Stimulated activated memory B cell treated with anti-CD40 and anti-IgM and Interleukin-4, amounts not matched to agents 10 μg/mL and 1 μg/mL and 100 μg/mL, for 72 hours (primary cell): ENCODE results near the gene BBS9.
A peak's percentile ranks its signal among the peaks of the same experiment; 100 is the strongest.

ENCODE experiments used
- ATAC-seq: fragments of 150-1000 bp; cut with Tn5 transposase; 2 replicates; pipeline ENCODE4 v1.10.0; 2021
- H3K27ac Mint-ChIP-seq: one replicate; pipeline ENCODE4 v1.8.0; 2022; ENCODE audit warnings: mild to moderate bottlenecking, mixed read lengths
- H3K27me3 Mint-ChIP-seq: one replicate; pipeline ENCODE4 v1.8.0; 2022; ENCODE audit warnings: mixed read lengths
- H3K36me3 Mint-ChIP-seq: one replicate; pipeline ENCODE4 v1.8.0; 2022; ENCODE audit warnings: mixed read lengths
- H3K4me1 Mint-ChIP-seq: one replicate; pipeline ENCODE4 v1.8.0; 2022; ENCODE audit warnings: mixed read lengths
- H3K4me3 Mint-ChIP-seq: one replicate; pipeline ENCODE4 v1.8.0; 2022; ENCODE audit warnings: mild to moderate bottlenecking, moderate library complexity, mixed read lengths
- H3K9me3 Mint-ChIP-seq: one replicate; pipeline ENCODE4 v1.8.0; 2022; ENCODE audit warnings: mixed read lengths

The BBS9 gene

DNA sequence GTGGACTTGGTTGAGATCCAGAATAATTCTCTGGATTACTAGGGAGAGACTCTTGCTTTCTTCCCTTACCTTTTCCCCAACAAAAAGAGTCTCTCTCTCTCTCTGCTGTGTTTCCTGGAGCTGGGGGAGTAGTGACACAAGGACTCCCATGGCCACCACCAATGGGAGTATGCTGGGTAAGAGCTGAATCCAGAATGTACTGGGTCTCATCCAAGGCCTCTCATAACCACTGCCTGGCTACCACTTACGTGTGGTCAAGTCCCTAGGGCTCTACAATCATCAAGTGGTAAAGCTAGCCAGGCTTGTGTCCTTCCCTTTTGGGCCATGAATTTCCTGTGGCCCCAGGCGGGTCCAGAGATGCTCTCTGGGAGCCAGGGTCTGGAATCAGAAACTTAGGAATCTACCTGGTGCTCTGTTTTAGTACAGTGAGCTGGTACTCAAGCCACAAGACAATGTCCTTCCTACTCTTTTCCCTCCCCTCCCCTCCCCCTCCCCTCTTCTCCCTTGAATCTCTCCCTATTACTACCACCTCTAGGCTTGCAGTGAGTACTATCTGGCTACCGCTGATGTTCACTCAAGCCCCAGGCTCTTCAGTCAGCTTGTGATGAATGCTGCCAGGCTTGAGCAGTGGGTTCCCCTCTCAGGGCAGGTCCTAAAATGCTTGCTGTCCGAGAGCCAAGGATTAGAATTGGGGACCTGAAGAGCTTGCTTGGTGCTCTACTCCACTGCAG, 196.6 kb downstream of the BBS9 start:
- Mint-ChIP-seq H3K27me3 (no peaks in the 10 kb centered on the region), H3K27ac (no peak overlapping the region), H3K4me3 (no peak overlapping the region), H3K4me1 (no peaks in the 10 kb centered on the region), H3K9me3 (peaks cover 20% of the 10 kb centered on the region), H3K36me3 (peaks cover 73% of the 10 kb centered on the region)
- ATAC-seq: no peak

- peaks cover 70% of the 10 kb centered on the region for H3K36me3 Mint-ChIP-seq
- ATAC-seq: no peak
- no peaks in the 10 kb centered on the region for H3K4me1 Mint-ChIP-seq
- H3K9me3 Mint-ChIP-seq: peaks cover 17% of the 10 kb centered on the region
- no peak overlapping the region for H3K27ac Mint-ChIP-seq
- H3K27me3 Mint-ChIP-seq: no peaks in the 10 kb centered on the region
- no peak overlapping the region for H3K4me3 Mint-ChIP-seq
Observed at GRCh38 chr7:33326485-33326848, 197.1 kb downstream of the BBS9 start.

DNA sequence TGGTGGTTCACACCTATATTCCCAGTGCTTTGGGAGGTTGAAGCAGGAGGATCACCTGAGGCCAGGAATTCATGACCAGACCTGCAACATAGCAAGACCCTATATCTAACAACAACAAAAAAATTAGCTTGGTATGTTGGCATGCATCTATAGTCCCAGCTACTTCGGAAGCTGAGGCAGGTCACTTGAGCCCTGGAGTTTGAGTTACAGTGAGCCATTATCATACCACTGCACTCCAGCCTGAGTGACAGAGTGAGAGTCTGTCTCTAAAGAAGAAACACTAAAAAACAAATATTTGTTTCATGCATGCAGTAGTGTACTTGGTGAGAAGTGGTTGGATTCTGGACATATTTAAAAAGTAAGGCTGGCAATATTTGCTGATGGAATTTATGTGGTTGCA, 198.1 kb downstream of the BBS9 start:
- peaks cover 64% of the 10 kb centered on the region for H3K36me3 Mint-ChIP-seq
- H3K27ac Mint-ChIP-seq: no peak overlapping the region
- peaks cover 16% of the 10 kb centered on the region for H3K9me3 Mint-ChIP-seq
- ATAC-seq: no peak
- H3K4me1 Mint-ChIP-seq: no peaks in the 10 kb centered on the region
- H3K4me3 Mint-ChIP-seq: no peak overlapping the region
- H3K27me3 Mint-ChIP-seq: no peaks in the 10 kb centered on the region

GRCh38 chr7:33334349-33334748, 205.0 kb downstream of the BBS9 start:
- H3K27me3 Mint-ChIP-seq: no peaks in the 10 kb centered on the region
- no peak overlapping the region for H3K27ac Mint-ChIP-seq
- H3K9me3 Mint-ChIP-seq: no peaks in the 10 kb centered on the region
- ATAC-seq: no peak
- H3K4me3 Mint-ChIP-seq: no peak overlapping the region
- no peaks in the 10 kb centered on the region for H3K4me1 Mint-ChIP-seq
- peaks cover 13% of the 10 kb centered on the region for H3K36me3 Mint-ChIP-seq

- H3K27me3 Mint-ChIP-seq: no peaks in the 10 kb centered on the region
- no peaks in the 10 kb centered on the region for H3K4me1 Mint-ChIP-seq
- H3K9me3 Mint-ChIP-seq: no peaks in the 10 kb centered on the region
- no peak overlapping the region for H3K27ac Mint-ChIP-seq
- peaks cover 13% of the 10 kb centered on the region for H3K36me3 Mint-ChIP-seq
- ATAC-seq: no peak
- no peak overlapping the region for H3K4me3 Mint-ChIP-seq
Observed at GRCh38 chr7:33336820-33337219, 207.5 kb downstream of the BBS9 start.

GRCh38 chr7:33339074-33339790, 209.9 kb downstream of the BBS9 start:
- H3K9me3 Mint-ChIP-seq: no peaks in the 10 kb centered on the region
- no peaks in the 10 kb centered on the region for H3K4me1 Mint-ChIP-seq

GRCh38 chr7:33346055-33346454, 216.7 kb downstream of the BBS9 start:
- ATAC-seq: no peak
- no peak overlapping the region for H3K27ac Mint-ChIP-seq
- no peaks in the 10 kb centered on the region for H3K9me3 Mint-ChIP-seq
- no peaks in the 10 kb centered on the region for H3K27me3 Mint-ChIP-seq
- H3K36me3 Mint-ChIP-seq: peaks cover 22% of the 10 kb centered on the region
- no peaks in the 10 kb centered on the region for H3K4me1 Mint-ChIP-seq
- H3K4me3 Mint-ChIP-seq: no peak overlapping the region

More at GRCh38 chr7:33339074-33339790, 209.9 kb downstream of the BBS9 start:
- Mint-ChIP-seq H3K36me3 (peaks cover 13% of the 10 kb centered on the region), H3K27ac (no peak overlapping the region), H3K4me3 (no peak overlapping the region), H3K27me3 (no peaks in the 10 kb centered on the region)
- ATAC-seq: no peak

- H3K36me3 Mint-ChIP-seq: peaks cover 27% of the 10 kb centered on the region
- H3K4me1 Mint-ChIP-seq: no peaks in the 10 kb centered on the region
- no peak overlapping the region for H3K27ac Mint-ChIP-seq
- H3K27me3 Mint-ChIP-seq: no peaks in the 10 kb centered on the region
- no peak overlapping the region for H3K4me3 Mint-ChIP-seq
- ATAC-seq: no peak
- no peaks in the 10 kb centered on the region for H3K9me3 Mint-ChIP-seq
Observed at GRCh38 chr7:33350577-33350976, 221.2 kb downstream of the BBS9 start.

DNA sequence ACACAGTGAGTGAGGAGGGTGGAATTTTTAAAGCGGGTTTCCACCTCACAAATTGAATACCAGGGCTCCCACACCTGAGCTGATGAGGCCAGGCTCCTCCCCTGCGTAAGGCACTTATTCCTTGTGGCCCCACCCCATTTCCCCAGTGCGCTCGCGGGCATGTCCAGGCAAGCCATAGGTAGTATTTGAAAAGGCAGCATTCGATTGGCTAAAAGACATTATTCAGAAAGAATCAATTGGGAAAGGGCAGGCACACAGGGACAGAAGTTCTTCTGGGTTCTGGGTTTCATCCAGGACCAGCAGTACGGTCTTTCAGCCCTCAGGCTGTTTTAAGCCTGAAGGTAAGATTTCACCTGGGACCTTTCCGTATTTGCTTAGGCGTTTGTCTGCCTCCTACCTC, 222.3 kb downstream of the BBS9 start:
- H3K36me3 Mint-ChIP-seq: peaks cover 19% of the 10 kb centered on the region
- H3K4me1 Mint-ChIP-seq: no peaks in the 10 kb centered on the region
- H3K4me3 Mint-ChIP-seq: no peak overlapping the region
- H3K27me3 Mint-ChIP-seq: no peaks in the 10 kb centered on the region
- no peak overlapping the region for H3K27ac Mint-ChIP-seq
- H3K9me3 Mint-ChIP-seq: no peaks in the 10 kb centered on the region
- no peak for ATAC-seq

DNA sequence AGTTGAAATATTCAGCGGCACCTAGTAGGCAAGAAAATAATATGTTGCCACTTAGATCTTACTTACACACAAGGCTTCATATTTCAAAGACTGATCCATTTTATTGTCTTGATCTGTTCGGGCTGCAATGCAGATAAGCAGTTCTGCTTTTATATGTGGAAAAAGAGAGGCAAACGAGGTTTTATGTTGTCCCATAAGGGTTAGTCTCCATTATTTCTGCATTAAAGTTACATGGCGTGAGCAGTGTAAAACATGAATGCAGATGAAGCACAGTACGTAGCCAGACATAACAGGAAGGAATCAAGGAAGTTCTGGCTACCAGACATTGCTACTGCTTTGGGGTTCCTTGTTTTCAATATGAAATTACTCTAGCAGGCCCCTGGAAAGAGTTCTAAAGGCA, 224.8 kb downstream of the BBS9 start:
- Mint-ChIP-seq H3K36me3 (peaks cover 19% of the 10 kb centered on the region), H3K4me3 (no peak overlapping the region), H3K27ac (no peak overlapping the region), H3K4me1 (no peaks in the 10 kb centered on the region), H3K9me3 (no peaks in the 10 kb centered on the region), H3K27me3 (no peaks in the 10 kb centered on the region)
- ATAC-seq: no peak

- H3K36me3 Mint-ChIP-seq: peaks cover 13% of the 10 kb centered on the region
- no peak overlapping the region for H3K4me3 Mint-ChIP-seq
- H3K27me3 Mint-ChIP-seq: no peaks in the 10 kb centered on the region
- no peaks in the 10 kb centered on the region for H3K9me3 Mint-ChIP-seq
- H3K4me1 Mint-ChIP-seq: no peaks in the 10 kb centered on the region
- ATAC-seq: no peak
- H3K27ac Mint-ChIP-seq: no peak overlapping the region
Observed at GRCh38 chr7:33355386-33355785, 226.0 kb downstream of the BBS9 start.

- Mint-ChIP-seq H3K27ac (no peak overlapping the region), H3K36me3 (peaks cover 8% of the 10 kb centered on the region), H3K4me3 (no peak overlapping the region), H3K4me1 (no peaks in the 10 kb centered on the region), H3K27me3 (no peaks in the 10 kb centered on the region), H3K9me3 (no peaks in the 10 kb centered on the region)
- no peak for ATAC-seq
Observed at GRCh38 chr7:33356336-33356735, 227.0 kb downstream of the BBS9 start.

DNA sequence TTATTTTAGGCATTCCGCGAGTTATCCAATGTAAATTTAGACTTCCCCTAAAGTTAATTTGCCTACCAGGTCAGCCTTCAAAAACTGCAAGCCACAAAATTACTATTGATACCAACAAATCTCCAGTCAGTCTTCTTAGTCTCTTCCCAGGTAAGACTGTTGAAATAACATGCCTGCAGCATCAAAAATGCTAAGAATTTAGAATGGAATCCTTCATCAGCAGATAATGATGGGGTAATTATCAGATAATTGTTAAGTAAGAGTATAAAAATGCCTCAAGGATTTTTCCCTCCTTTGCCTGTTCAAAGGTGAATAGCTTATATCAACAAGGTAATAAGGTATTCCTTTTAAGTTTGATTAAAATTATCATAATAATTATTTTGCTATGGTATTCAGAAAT, 228.5 kb downstream of the BBS9 start:
- Mint-ChIP-seq H3K9me3 (no peaks in the 10 kb centered on the region), H3K36me3 (peaks cover 3% of the 10 kb centered on the region), H3K4me1 (no peaks in the 10 kb centered on the region), H3K27me3 (no peaks in the 10 kb centered on the region), H3K27ac (no peak overlapping the region), H3K4me3 (no peak overlapping the region)
- no peak for ATAC-seq

DNA sequence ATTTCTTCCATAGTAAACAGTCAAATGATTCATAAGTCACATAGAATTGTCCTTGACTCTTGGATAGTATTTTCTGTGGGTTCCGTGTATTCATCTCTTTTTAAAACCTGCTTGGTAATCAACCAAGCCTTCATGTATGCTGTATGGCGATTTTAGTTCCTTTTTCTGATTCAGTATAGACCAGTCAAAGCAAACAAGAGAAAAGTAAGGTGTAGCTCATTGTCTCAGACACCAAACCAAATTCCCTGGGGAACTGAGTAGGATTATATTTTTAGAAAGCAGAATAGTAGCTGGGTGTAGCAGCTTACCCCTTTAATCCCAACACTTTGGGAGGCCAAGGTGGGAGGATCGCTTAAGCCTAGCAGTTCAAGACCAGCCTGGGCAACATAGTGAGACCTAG, 240.5 kb downstream of the BBS9 start:
- H3K27ac Mint-ChIP-seq: no peak overlapping the region
- H3K9me3 Mint-ChIP-seq: peaks cover 3% of the 10 kb centered on the region
- peak; percentile 77 for ATAC-seq
- H3K36me3 Mint-ChIP-seq: peaks cover 51% of the 10 kb centered on the region
- H3K4me3 Mint-ChIP-seq: no peak overlapping the region
- no peaks in the 10 kb centered on the region for H3K27me3 Mint-ChIP-seq
- peaks cover 12% of the 10 kb centered on the region for H3K4me1 Mint-ChIP-seq

DNA sequence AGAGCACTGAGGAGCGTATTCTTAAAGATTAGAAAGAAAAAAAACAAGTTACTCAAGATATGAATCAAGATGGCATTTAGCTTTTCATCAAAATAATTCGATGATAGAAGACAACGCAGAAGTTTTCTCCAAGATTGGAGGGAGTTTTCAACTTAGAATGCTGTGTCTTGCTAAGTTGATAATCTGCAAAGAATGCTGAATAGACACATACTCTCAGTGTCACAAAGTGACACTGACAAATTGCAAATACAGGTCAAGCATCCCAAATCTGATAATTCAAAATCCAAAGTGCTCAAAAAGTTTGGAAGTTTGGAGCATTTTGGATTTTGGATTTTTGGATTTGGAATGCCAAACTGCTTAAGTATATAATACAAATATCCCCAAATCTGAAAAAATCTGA, 243.8 kb downstream of the BBS9 start:
- Mint-ChIP-seq H3K27me3 (no peaks in the 10 kb centered on the region), H3K4me3 (no peak overlapping the region), H3K36me3 (peaks cover 50% of the 10 kb centered on the region), H3K9me3 (no peaks in the 10 kb centered on the region), H3K27ac (no peak overlapping the region), H3K4me1 (peaks cover 8% of the 10 kb centered on the region)
- no peak for ATAC-seq

DNA sequence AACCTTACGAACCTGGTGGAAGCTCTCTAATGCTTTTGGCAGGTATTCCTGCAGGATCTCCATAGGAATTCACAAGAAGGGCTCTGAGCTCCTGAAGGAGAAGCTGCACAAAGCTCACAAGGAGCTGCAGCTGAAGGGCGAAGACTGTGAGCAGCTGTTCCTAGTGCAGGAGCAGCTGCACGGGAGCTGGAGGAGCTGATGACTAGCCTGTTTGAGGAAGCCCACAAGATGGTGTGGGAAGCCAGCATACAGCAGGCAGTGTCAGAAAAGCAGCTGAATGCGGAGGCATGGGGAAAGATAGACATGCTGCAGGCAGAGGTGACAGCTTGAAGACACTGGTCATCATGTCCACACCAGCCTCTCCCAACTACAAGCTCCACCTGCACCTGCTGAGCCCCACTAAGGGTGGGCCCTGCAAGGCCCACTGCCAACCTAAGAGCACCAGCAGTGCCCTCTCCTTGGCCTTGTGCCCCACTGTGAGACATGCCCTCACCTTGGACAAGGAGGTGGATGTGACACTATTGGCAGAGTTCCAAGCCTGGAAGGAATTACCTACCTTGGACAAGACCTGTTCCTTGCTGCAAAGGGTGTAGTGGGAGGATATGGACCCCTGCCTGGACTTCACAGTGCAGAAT, 250.6 kb downstream of the BBS9 start:
- Mint-ChIP-seq H3K27ac (no peak overlapping the region), H3K4me3 (no peak overlapping the region), H3K9me3 (no peaks in the 10 kb centered on the region), H3K4me1 (no peaks in the 10 kb centered on the region), H3K27me3 (no peaks in the 10 kb centered on the region), H3K36me3 (peaks cover 36% of the 10 kb centered on the region)
- no peak for ATAC-seq
